ENCODE results near the gene GSTM3.
"Not testable (repeated sequence)": the region's sequence is repeated elsewhere in the genome, so short reads cannot be mapped to it uniquely, and the experiment has no call there.

The GSTM3 gene

GRCh38 chr1:109761227-109762038 is 20.6 kb upstream of the GSTM3 start:
- DNase-seq (ENCODE audit: low read depth) = no peak

GRCh38 chr1:109760581-109761226 is 19.9 kb upstream of the GSTM3 start:
- DNase-seq (ENCODE audit: low read depth) = no peak

- no peak for DNase-seq (ENCODE audit: low read depth)
These were observed 18.9 kb upstream of the GSTM3 start for GRCh38 chr1:109759513-109760334.

- no peak for DNase-seq (ENCODE audit: low read depth)
These were observed 17.3 kb upstream of the GSTM3 start for GRCh38 chr1:109757936-109758786.

- no peak for DNase-seq (ENCODE audit: low read depth)
These were observed 16.1 kb upstream of the GSTM3 start for GRCh38 chr1:109756848-109757521.

GRCh38 chr1:109756325-109756724 is 15.5 kb upstream of the GSTM3 start:
- not testable (repeated sequence) for DNase-seq (ENCODE audit: low read depth)

- no peak for DNase-seq (ENCODE audit: low read depth)
These were observed 13.9 kb upstream of the GSTM3 start for GRCh38 chr1:109754738-109755137.

- no peak for DNase-seq (ENCODE audit: low read depth)
These were observed 10.9 kb upstream of the GSTM3 start for GRCh38 chr1:109751531-109752260.

GRCh38 chr1:109750920-109751319 is 10.1 kb upstream of the GSTM3 start:
- DNase-seq (ENCODE audit: low read depth) = no peak

GRCh38 chr1:109750241-109750882 is 9.5 kb upstream of the GSTM3 start:
- DNase-seq (ENCODE audit: low read depth) = no peak

GRCh38 chr1:109749221-109749620 is 8.4 kb upstream of the GSTM3 start:
- DNase-seq (ENCODE audit: low read depth) = no peak

GRCh38 chr1:109748311-109748710 is 7.5 kb upstream of the GSTM3 start:
- not testable (repeated sequence) for DNase-seq (ENCODE audit: low read depth)

GRCh38 chr1:109739738-109740614 is 862 bp downstream of the GSTM3 start:
- peak; percentile 73 for DNase-seq (ENCODE audit: low read depth)

- DNase-seq (ENCODE audit: low read depth) = no peak
These were observed 7.5 kb downstream of the GSTM3 start for GRCh38 chr1:109733236-109733870.

GRCh38 chr1:109732390-109732881 is 8.4 kb downstream of the GSTM3 start:
- no peak for DNase-seq (ENCODE audit: low read depth)

GRCh38 chr1:109730666-109731065 is 10.2 kb downstream of the GSTM3 start:
- no peak for DNase-seq (ENCODE audit: low read depth)

- no peak for DNase-seq (ENCODE audit: low read depth)
These were observed 12.0 kb downstream of the GSTM3 start for GRCh38 chr1:109728870-109729269.

GRCh38 chr1:109726728-109727373 is 14.0 kb downstream of the GSTM3 start:
- DNase-seq (ENCODE audit: low read depth) = no peak

Data from stimulated activated CD8-positive, alpha-beta memory T cell treated with anti-CD3 and anti-CD28 coated beads, Interleukin-4, amount 100 ng/mL, for 24 hours (primary cell).